BJ (cell line): Measurements from ENCODE around the gene RRH. TPM values are rescaled to one million over a fixed set of nuclear protein-coding genes. Genes with fewer than 3 reads are reported as not detected.

ENCODE experiments used
- CTCF ChIA-PET: fragments of 350-600 bp; formaldehyde crosslinking; extraction: SDS; loops from one replicate; lab custom pipeline; 2021; ENCODE audit warnings: antibody characterized with exemption, inconsistent platforms; lab: Yijun Ruan, JAX
- POLR2A ChIA-PET: fragments of 300-600 bp; sonication (Branson Sonifier 250); formaldehyde crosslinking; extraction: SDS; loops from one replicate; lab custom pipeline; 2021; ENCODE audit warnings: antibody characterized with exemption; lab: Charles Lee
- DNase-seq: peaks from one replicate; pipeline ENCODE4 v3.0.0-alpha.2; 2011; ENCODE audit warnings: low read depth
- H3K27me3 ChIP-seq: 2 replicates; pipeline ENCODE4 v1.6.0; 2011; ENCODE audit warnings: low read length; ENCODE audit not compliant: control insufficient read depth, insufficient read depth
- H3K36me3 ChIP-seq: 2 replicates; pipeline ENCODE4 v1.5.1; 2011; ENCODE audit warnings: low read length; ENCODE audit not compliant: control insufficient read depth, insufficient read depth
- H3K4me3 ChIP-seq: 2 replicates; pipeline ENCODE4 v1.5.1; 2011; ENCODE audit warnings: low read depth, mild to moderate bottlenecking, control low read depth, low read length
- CTCF ChIP-seq: IDR thresholded peaks from 2 replicates; pipeline ENCODE4 v1.5.1; 2011; ENCODE audit warnings: low read depth, mild to moderate bottlenecking, control low read depth, inconsistent platforms, low read length, moderate library complexity; ENCODE audit not compliant: insufficient read depth
- polyA plus RNA-seq: library from polyadenylated mRNA; depleted of rRNA; stranded (reverse); fragments of >200 nt; gene quantifications from 2 replicates; pipeline ENCODE4 v1.2.3, GENCODE V29; 2011

RRH gene
- polyA plus RNA-seq, 1 experiment = 0.05 TPM

- no peaks in the 10 kb centered on the region for H3K36me3 ChIP-seq
- CTCF ChIA-PET = no interaction called here
- POLR2A ChIA-PET = no interaction called here
- no peak overlapping the region for H3K4me3 ChIP-seq
- no peak for DNase-seq
- no peaks in the 10 kb centered on the region for H3K27me3 ChIP-seq
- no peak for TF ChIP-seq CTCF
These were observed 18.1 kb upstream of the RRH start for GRCh38 chr4:109809655-109810054.

GRCh38 chr4:109810552-109811387 is 17.0 kb upstream of the RRH start:
- Histone ChIP-seq H3K27me3 (no peaks in the 10 kb centered on the region), H3K4me3 (no peak overlapping the region), H3K36me3 (no peaks in the 10 kb centered on the region)
- ChIA-PET POLR2A (interaction anchor here (0.6 kb wide), 1 partner anchor 26 kb away, joined by 5 read pairs; no protein-coding TSS in a partner anchor), CTCF (no interaction called here)
- no peak for TF ChIP-seq CTCF
- no peak for DNase-seq

- CTCF ChIA-PET = no interaction called here
- POLR2A ChIA-PET = no interaction called here
- no peak for TF ChIP-seq CTCF
- Histone ChIP-seq H3K36me3 (no peaks in the 10 kb centered on the region), H3K4me3 (no peak overlapping the region), H3K27me3 (no peaks in the 10 kb centered on the region)
- no peak for DNase-seq
These were observed 16.1 kb upstream of the RRH start for GRCh38 chr4:109811707-109812106.

GRCh38 chr4:109815151-109816081 is 12.4 kb upstream of the RRH start, which contains the start of gene GAR1:
TSS of gene GAR1 (plus strand) at chr4:109815762. CDS start at chr4:109816165, 403 bp downstream.
- DNase-seq = peak; percentile 58
- no peak for TF ChIP-seq CTCF
- ChIA-PET CTCF (interaction anchor here (0.8 to 2.1 kb wide), 5 partner anchors 11 to 388 kb away, joined by 3 to 14 read pairs (median 4); partner anchors contain the start of genes RRH and SEC24B), POLR2A (interaction anchor here (0.6 kb wide), 1 partner anchor 405 kb away, joined by 10 read pairs; no protein-coding TSS in a partner anchor)
- Histone ChIP-seq H3K27me3 (no peaks in the 10 kb centered on the region), H3K4me3 (peak within 1 kb of the TSS; percentile 65), H3K36me3 (no peaks in the 10 kb centered on the region; the same call in 1 of the 2 replicates)
